CD4-positive, alpha-beta T cell treated with Interleukin-15 for 4 hours (primary cell): Measurements from ENCODE around the gene SPO11.

Experiments used
- DNase-seq: peaks from one replicate; pipeline ENCODE4 v3.0.0-alpha.2; 2020; ENCODE audit warnings: low spot score

Gene SPO11

GRCh38 chr20:57329608-57330221 is at the start of gene SPO11:
Gene SPO11 (plus strand): TSS chr20:57329803. CDS start chr20:57329868, 65 bp downstream.
- DNase-seq, result no peak

GRCh38 chr20:57280221-57280620 is 49.4 kb upstream of the SPO11 start:
- DNase-seq, result no peak

GRCh38 chr20:57281900-57282299 is 47.7 kb upstream of the SPO11 start:
- DNase-seq, result no peak

- no peak for DNase-seq
Measured at GRCh38 chr20:57282670-57283361, 46.8 kb upstream of the SPO11 start.

GRCh38 chr20:57283860-57284259 is 45.7 kb upstream of the SPO11 start:
- DNase-seq, result no peak

- no peak for DNase-seq
Measured at GRCh38 chr20:57287007-57287880, 42.4 kb upstream of the SPO11 start.

GRCh38 chr20:57287901-57288300 is 41.7 kb upstream of the SPO11 start:
- DNase-seq, result no peak

GRCh38 chr20:57288651-57289277 is 40.8 kb upstream of the SPO11 start:
- DNase-seq, result no peak

GRCh38 chr20:57289391-57290177 is 40.0 kb upstream of the SPO11 start:
- no peak for DNase-seq

GRCh38 chr20:57290178-57290484 is 39.5 kb upstream of the SPO11 start:
- no peak for DNase-seq

GRCh38 chr20:57291003-57291402 is 38.6 kb upstream of the SPO11 start:
- no peak for DNase-seq

- DNase-seq, result no peak
Measured at GRCh38 chr20:57291694-57292093, 37.9 kb upstream of the SPO11 start.

GRCh38 chr20:57292611-57293010 is 37.0 kb upstream of the SPO11 start:
- no peak for DNase-seq

GRCh38 chr20:57293995-57294394 is 35.6 kb upstream of the SPO11 start:
- DNase-seq, result no peak

- no peak for DNase-seq
Measured at GRCh38 chr20:57294550-57294949, 35.1 kb upstream of the SPO11 start.

- DNase-seq, result no peak
Measured at GRCh38 chr20:57298457-57298856, 31.1 kb upstream of the SPO11 start.

- DNase-seq, result no peak
Measured at GRCh38 chr20:57301026-57301425, 28.6 kb upstream of the SPO11 start.

- no peak for DNase-seq
Measured at GRCh38 chr20:57306747-57307146, 22.9 kb upstream of the SPO11 start.

GRCh38 chr20:57308451-57309271 is 20.9 kb upstream of the SPO11 start:
- DNase-seq, result no peak

GRCh38 chr20:57309544-57310115 is 20.0 kb upstream of the SPO11 start:
- no peak for DNase-seq
